Endothelial cell of umbilical vein (primary cell): ENCODE results near the gene CD47. TPM values are rescaled to one million over a fixed set of nuclear protein-coding genes. Genes with fewer than 3 reads are reported as not detected.

Source experiments
- BruUV-seq: library from RNA; stranded (reverse); fragments of 400-500 nt; replicated peaks from 2 replicates; lab custom pipeline; 2021; lab: Mats Ljungman, UMichigan
- CTCF ChIA-PET: fragments of 300-600, 350-600 bp; sonication (Branson Sonifier 250); formaldehyde crosslinking; loops from one replicate; lab custom pipeline; 2021; ENCODE audit warnings: antibody characterized with exemption, inconsistent platforms; lab: Charles Lee
- POLR2A ChIA-PET: fragments of 300-600, 350-600 bp; sonication (Branson Sonifier 250); formaldehyde crosslinking; loops from one replicate; lab custom pipeline; 2021; ENCODE audit warnings: antibody characterized with exemption, inconsistent platforms; lab: Charles Lee
- DNase-seq: peaks from one replicate; pipeline ENCODE4 v3.0.0-alpha.2; 2011; ENCODE audit warnings: low read depth, low spot score
- FAIRE-seq: peaks from 2 replicates; lab custom pipeline; 2011; peaks lifted over from hg19 to GRCh38; lab: Jason Lieb, UNC
- H2AFZ ChIP-seq: 2 replicates; pipeline ENCODE4 v1.6.0; 2012; ENCODE audit warnings: low read depth, low read length, control low read depth, inconsistent platforms
- H3K27ac ChIP-seq: 2 replicates; pipeline ENCODE4 v1.5.1; 2011; ENCODE audit warnings: low read depth, mild to moderate bottlenecking, control low read depth, low read length, moderate library complexity; ENCODE audit not compliant: insufficient read depth
- H3K27me3 ChIP-seq, 2 experiments: 2 replicates each; pipeline versions ENCODE4 v1.6.0 to v1.6.1; 2011; ENCODE audit warnings: low read length in 2 of 2, mixed read lengths in 1 of 2; ENCODE audit not compliant: control insufficient read depth in 2 of 2, insufficient read depth in 2 of 2
- H3K36me3 ChIP-seq, 2 experiments: 2 replicates in 1 of 2; 3 replicates in 1 of 2; pipeline ENCODE4 v1.5.1; 2011; ENCODE audit warnings: low read length in 2 of 2, mild to moderate bottlenecking in 1 of 2, moderate library complexity in 1 of 2; ENCODE audit not compliant: control insufficient read depth in 2 of 2, insufficient read depth in 2 of 2; ENCODE audit errors: extremely low read depth in 1 of 2
- H3K4me1 ChIP-seq: 3 replicates; pipeline ENCODE4 v1.5.1; 2011; ENCODE audit warnings: mild to moderate bottlenecking, low read length; ENCODE audit not compliant: control insufficient read depth, insufficient read depth; ENCODE audit errors: extremely low read depth
- H3K4me2 ChIP-seq: 2 replicates; pipeline ENCODE4 v1.6.1; 2011; ENCODE audit warnings: low read length, control low read depth, mixed read lengths; ENCODE audit not compliant: insufficient read depth
- H3K4me3 ChIP-seq, 3 experiments: fragments of 200-600 bp in 1 of 3; sonication (generic), shearing (Covaris generic) in 1 of 3; replicated peaks in 1 of 3; 2 replicates each; pipeline ENCODE4 v1.5.1; 2011 to 2016; ENCODE audit warnings: control low read depth in 3 of 3, low read length in 3 of 3, mild to moderate bottlenecking in 2 of 3, inconsistent platforms in 1 of 3, low read depth in 1 of 3, moderate library complexity in 1 of 3; ENCODE audit not compliant: insufficient read depth in 1 of 3
- H3K79me2 ChIP-seq: 2 replicates; pipeline ENCODE4 v1.6.0; 2012; ENCODE audit warnings: low read length, inconsistent platforms; ENCODE audit not compliant: control insufficient read depth, insufficient read depth
- H3K9ac ChIP-seq: replicated peaks from 2 replicates; pipeline ENCODE3; 2011; ENCODE audit warnings: low read length, control low read depth; ENCODE audit not compliant: insufficient read depth; ENCODE audit errors: extremely low read depth
- H3K9me1 ChIP-seq: replicated peaks from 3 replicates; pipeline ENCODE4 v1.6.0; 2011; ENCODE audit warnings: mild to moderate bottlenecking, low read length; ENCODE audit not compliant: control insufficient read depth, insufficient read depth; ENCODE audit errors: extremely low read depth
- H3K9me3 ChIP-seq: replicated peaks from 2 replicates; pipeline ENCODE4 v1.5.1; 2012; ENCODE audit warnings: low read length, inconsistent platforms; ENCODE audit not compliant: control insufficient read depth, insufficient read depth
- H4K20me1 ChIP-seq: replicated peaks from 2 replicates; pipeline ENCODE3; 2011; ENCODE audit warnings: mild to moderate bottlenecking, low read length; ENCODE audit not compliant: control insufficient read depth, insufficient read depth; ENCODE audit errors: extremely low read depth
- EZH2 ChIP-seq: IDR thresholded peaks from 2 replicates; pipeline ENCODE4 v1.6.1; 2012; ENCODE audit warnings: borderline replicate concordance, low read depth, mild to moderate bottlenecking, moderate library complexity, low read length, inconsistent platforms; ENCODE audit not compliant: severe bottlenecking
- FOS ChIP-seq: IDR thresholded peaks from 2 replicates; pipeline ENCODE4 v1.6.1; 2011; ENCODE audit warnings: mild to moderate bottlenecking, low read length, moderate library complexity, borderline replicate concordance; ENCODE audit not compliant: insufficient read depth
- GATA2 ChIP-seq: IDR thresholded peaks from 2 replicates; pipeline ENCODE4 v1.7.0; 2011; ENCODE audit warnings: low read depth, mild to moderate bottlenecking, moderate library complexity, mixed read lengths, low read length; ENCODE audit not compliant: insufficient read length, insufficient read depth
- JUN ChIP-seq: IDR thresholded peaks from 2 replicates; pipeline ENCODE4 v1.6.1; 2011; ENCODE audit warnings: borderline replicate concordance, low read depth; ENCODE audit not compliant: insufficient read length, insufficient read depth
- MYC ChIP-seq: IDR thresholded peaks from one replicate; pipeline ENCODE4 v1.6.1; 2011; ENCODE audit warnings: mild to moderate bottlenecking, low read depth, low read length
- POLR2A ChIP-seq: IDR thresholded peaks from 2 replicates; pipeline ENCODE4 v1.6.1; 2012; ENCODE audit warnings: low read depth, mild to moderate bottlenecking, control low read depth, low read length
- POLR2AphosphoS5 ChIP-seq: IDR thresholded peaks from 2 replicates; pipeline ENCODE4 v1.6.1; 2012; ENCODE audit warnings: low read depth, mild to moderate bottlenecking, control low read depth, low read length, moderate library complexity; ENCODE audit not compliant: insufficient read depth
- dilution Hi-C: fragments of 300-500 bp; cut with MboI; formaldehyde crosslinking; loops from one replicate; pipeline ENCODE4 v1.15.0; 2019; ENCODE audit warnings: low sequenced_read_pairs; ENCODE audit not compliant: extremely low pct_ligation_motif_present
- intact Hi-C: fragments of 100-400 bp; cut with micrococcal nuclease; formaldehyde crosslinking; loops from one replicate; pipeline ENCODE4 v1.10.0; 2022
- polyA plus RNA-seq, 4 experiments: library from polyadenylated mRNA; depleted of rRNA in 3 of 4; stranded (reverse) in 3 of 4; unstranded in 1 of 4; fragments of >200 nt; gene quantifications; 2 replicates each; pipeline versions ENCODE4 v1.2.1 to v1.2.3, GENCODE V29; 2011 to 2012; ENCODE audit warnings: missing spikeins in 1 of 4
- total RNA-seq: library from RNA; stranded (reverse); gene quantifications from 2 replicates; pipeline ENCODE4 v1.2.3, GENCODE V29; 2021
- TF ChIP-seq, protein P1 (sequence below): IDR thresholded peaks from 2 replicates; pipeline ENCODE4 v1.6.1; 2011; ENCODE audit not compliant: insufficient read depth, insufficient read length
- TF ChIP-seq, protein P2 (sequence below), 2 donors: IDR thresholded peaks; 1 replicate in 1 of 2; 2 replicates in 1 of 2; pipeline ENCODE4 v1.5.1; 2011; ENCODE audit warnings: low read length in 2 of 2, mild to moderate bottlenecking in 2 of 2, moderate library complexity in 2 of 2, control low read depth in 1 of 2, inconsistent platforms in 1 of 2, low read depth in 1 of 2; ENCODE audit not compliant: insufficient read depth in 1 of 2; ENCODE audit errors: extremely low read depth in 1 of 2

Gene CD47
- total and polyA plus RNA-seq, 2 donors (not counting 3 experiments of a cell fraction or from before 2014, with no cell fraction given): 29.3 to 32.2 TPM

DNA sequence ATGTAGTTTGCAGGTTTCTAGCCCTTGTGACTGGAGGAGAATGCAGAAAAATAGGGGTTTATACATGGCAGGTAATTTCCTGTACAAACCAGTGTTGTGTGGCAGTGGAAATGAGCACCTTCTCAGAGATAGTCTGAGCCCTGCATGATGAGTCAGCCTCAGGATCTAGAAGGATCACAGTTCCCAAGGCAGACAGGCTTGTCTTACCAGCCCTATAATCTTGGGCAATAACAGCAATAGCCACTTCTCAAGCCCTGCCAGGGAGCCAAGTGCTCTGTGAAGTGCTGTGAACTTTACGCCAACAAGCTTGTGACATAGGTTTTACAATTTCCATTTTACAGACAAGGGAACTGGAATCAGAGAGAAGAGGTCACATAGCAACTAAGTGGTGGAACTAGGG lies 89.4 kb downstream of the CD47 start:
- ChIA-PET CTCF (interaction anchor here (1.3 kb wide), 2 partner anchors 23 to 28 kb away, joined by 3 to 11 read pairs; no protein-coding TSS in a partner anchor), POLR2A (no interaction called here)
- no TSS peak for BruUV-seq
- no peaks in the 10 kb centered on the region for H3K9me1 ChIP-seq
- dilution Hi-C loops (no loop called here), intact Hi-C loops (no loop called here)
- no peak overlapping the region for H3K4me3 ChIP-seq
- FAIRE-seq (no peak), DNase-seq (no peak)
- H4K20me1 ChIP-seq: no peaks in the 10 kb centered on the region
- H3K27ac ChIP-seq: no peak overlapping the region
- H3K27me3 ChIP-seq: no peaks in the 10 kb centered on the region
- H3K36me3 ChIP-seq: no peaks in the 10 kb centered on the region
- no peak overlapping the region for H2AFZ ChIP-seq
- TF ChIP-seq FOS (no peak), JUN (no peak), MYC (no peak), POLR2AphosphoS5 (no peak)
- no peaks in the 10 kb centered on the region for H3K79me2 ChIP-seq
- H3K4me2 ChIP-seq: no peak overlapping the region
- H3K4me1 ChIP-seq: peaks cover 7% of the 10 kb centered on the region
- no peak overlapping the region for H3K9ac ChIP-seq
- H3K9me3 ChIP-seq: no peaks in the 10 kb centered on the region

DNA sequence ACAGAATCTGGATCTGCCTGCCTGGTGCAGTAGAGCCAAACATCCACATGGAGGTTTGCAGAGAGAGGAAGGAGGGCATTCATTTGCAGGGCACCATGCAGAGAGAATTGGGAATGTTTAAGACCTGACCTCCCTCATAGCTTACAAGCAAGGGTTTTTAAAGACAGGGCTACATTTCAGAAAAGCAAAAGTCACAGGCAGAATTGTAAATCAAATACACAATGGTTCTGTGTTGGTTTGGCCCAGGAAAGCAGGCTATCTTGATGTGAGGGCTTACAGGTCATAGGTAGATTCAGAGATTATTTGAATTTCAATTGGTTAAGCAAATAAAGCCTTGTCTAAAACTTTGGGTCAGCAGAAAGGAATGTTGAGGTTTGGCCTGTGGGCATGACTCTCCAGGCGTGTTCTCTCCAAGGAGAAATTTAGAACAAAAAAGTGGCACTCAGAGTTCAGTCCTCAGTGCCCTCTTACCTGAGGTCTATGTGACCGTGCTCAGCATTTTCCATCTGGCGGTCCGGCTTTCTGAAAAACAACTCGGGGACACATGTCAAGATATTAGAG lies 91.5 kb downstream of the CD47 start:
- no peaks in the 10 kb centered on the region for H4K20me1 ChIP-seq
- H3K4me2 ChIP-seq: no peak overlapping the region
- no peak overlapping the region for H3K9ac ChIP-seq
- dilution Hi-C loops: no loop called here
- H3K9me1 ChIP-seq: no peaks in the 10 kb centered on the region
- no peak overlapping the region for H2AFZ ChIP-seq
- intact Hi-C loops: no loop called here
- no peak for FAIRE-seq
- no peaks in the 10 kb centered on the region for H3K79me2 ChIP-seq
- ChIA-PET POLR2A (no interaction called here), CTCF (no interaction called here)
- H3K9me3 ChIP-seq: no peaks in the 10 kb centered on the region
- H3K4me1 ChIP-seq: no peaks in the 10 kb centered on the region
- no peak for DNase-seq
- no TSS peak for BruUV-seq
- H3K36me3 ChIP-seq: no peaks in the 10 kb centered on the region
- H3K27me3 ChIP-seq: no peaks in the 10 kb centered on the region
- no peak overlapping the region for H3K4me3 ChIP-seq
- TF ChIP-seq POLR2A (no peak), GATA2 (no peak), EZH2 (no peak), FOS (no peak), MYC (no peak), POLR2AphosphoS5 (no peak), JUN (no peak)
- TF ChIP-seq, protein P1, sequence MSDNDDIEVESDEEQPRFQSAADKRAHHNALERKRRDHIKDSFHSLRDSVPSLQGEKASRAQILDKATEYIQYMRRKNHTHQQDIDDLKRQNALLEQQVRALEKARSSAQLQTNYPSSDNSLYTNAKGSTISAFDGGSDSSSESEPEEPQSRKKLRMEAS: no peak
- TF ChIP-seq, protein P2, sequence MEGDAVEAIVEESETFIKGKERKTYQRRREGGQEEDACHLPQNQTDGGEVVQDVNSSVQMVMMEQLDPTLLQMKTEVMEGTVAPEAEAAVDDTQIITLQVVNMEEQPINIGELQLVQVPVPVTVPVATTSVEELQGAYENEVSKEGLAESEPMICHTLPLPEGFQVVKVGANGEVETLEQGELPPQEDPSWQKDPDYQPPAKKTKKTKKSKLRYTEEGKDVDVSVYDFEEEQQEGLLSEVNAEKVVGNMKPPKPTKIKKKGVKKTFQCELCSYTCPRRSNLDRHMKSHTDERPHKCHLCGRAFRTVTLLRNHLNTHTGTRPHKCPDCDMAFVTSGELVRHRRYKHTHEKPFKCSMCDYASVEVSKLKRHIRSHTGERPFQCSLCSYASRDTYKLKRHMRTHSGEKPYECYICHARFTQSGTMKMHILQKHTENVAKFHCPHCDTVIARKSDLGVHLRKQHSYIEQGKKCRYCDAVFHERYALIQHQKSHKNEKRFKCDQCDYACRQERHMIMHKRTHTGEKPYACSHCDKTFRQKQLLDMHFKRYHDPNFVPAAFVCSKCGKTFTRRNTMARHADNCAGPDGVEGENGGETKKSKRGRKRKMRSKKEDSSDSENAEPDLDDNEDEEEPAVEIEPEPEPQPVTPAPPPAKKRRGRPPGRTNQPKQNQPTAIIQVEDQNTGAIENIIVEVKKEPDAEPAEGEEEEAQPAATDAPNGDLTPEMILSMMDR (IDR thresholded peaks at IDR 0.05; ENCODE audit: extremely low read depth in 1 of 2, insufficient read depth in 1 of 2, low read depth in 1 of 2, low read length in 2 of 2): no peak
- H3K27ac ChIP-seq: no peak overlapping the region
